GM21381 (cell line): ENCODE measurements around the gene ASXL1.

Experiments
- ATAC-seq: cut with Tn5 transposase; IDR thresholded peaks from one replicate; pipeline ENCODE4 v1.9.1; 2021; ENCODE audit warnings: mild to moderate bottlenecking, moderate library complexity; ENCODE audit not compliant: unreplicated experiment

ASXL1 gene

GRCh38 chr20:32450484-32451061 lies 92.4 kb downstream of the ASXL1 start:
- no peak for ATAC-seq

GRCh38 chr20:32451340-32451681 lies 93.2 kb downstream of the ASXL1 start:
- no peak for ATAC-seq

GRCh38 chr20:32451682-32452461 lies 93.7 kb downstream of the ASXL1 start:
- ATAC-seq = no peak

- ATAC-seq = no peak
These were observed 94.8 kb downstream of the ASXL1 start for GRCh38 chr20:32452776-32453466.

GRCh38 chr20:32453467-32454163 lies 95.5 kb downstream of the ASXL1 start:
- no peak for ATAC-seq

- ATAC-seq = no peak
These were observed 96.3 kb downstream of the ASXL1 start for GRCh38 chr20:32454164-32455145.

- no peak for ATAC-seq
These were observed 97.2 kb downstream of the ASXL1 start for GRCh38 chr20:32455171-32455900.

- no peak for ATAC-seq
These were observed 98.0 kb downstream of the ASXL1 start for GRCh38 chr20:32455901-32456701.

- ATAC-seq = no peak
These were observed 98.8 kb downstream of the ASXL1 start for GRCh38 chr20:32456869-32457478.

- ATAC-seq = no peak
These were observed 99.4 kb downstream of the ASXL1 start for GRCh38 chr20:32457479-32457986.

- no peak for ATAC-seq
These were observed 100.1 kb downstream of the ASXL1 start for GRCh38 chr20:32458061-32458836.

GRCh38 chr20:32458837-32459220 lies 100.7 kb downstream of the ASXL1 start:
- no peak for ATAC-seq

GRCh38 chr20:32460231-32460630 lies 102.1 kb downstream of the ASXL1 start:
- ATAC-seq = no peak

- ATAC-seq = no peak
These were observed 102.7 kb downstream of the ASXL1 start for GRCh38 chr20:32460683-32461320.

GRCh38 chr20:32461836-32462600 lies 103.9 kb downstream of the ASXL1 start:
- no peak for ATAC-seq

GRCh38 chr20:32462900-32463641 lies 104.9 kb downstream of the ASXL1 start:
- no peak for ATAC-seq
